Calu3 (cell line): ENCODE data around the gene AAK1. TPM values are rescaled to one million over a fixed set of nuclear protein-coding genes. Genes with fewer than 3 reads are reported as not detected.

Experiments
- BruUV-seq: library from RNA; stranded (reverse); fragments of 400-500 nt; replicated peaks from 2 replicates; lab custom pipeline; 2021; lab: Mats Ljungman, UMichigan
- CTCF ChIA-PET: fragments of 300-600 bp; sonication (Branson Sonifier 250); formaldehyde crosslinking; loops from one replicate; lab custom pipeline; 2022; ENCODE audit warnings: antibody characterized with exemption; lab: Charles Lee
- DNase-seq: peaks from one replicate; pipeline ENCODE4 v3.0.0; 2022
- H3K27ac Mint-ChIP-seq: one replicate; pipeline ENCODE4 v1.8.0; 2022; ENCODE audit warnings: mixed read lengths; ENCODE audit not compliant: unreplicated experiment
- H3K27me3 Mint-ChIP-seq: one replicate; pipeline ENCODE4 v1.8.0; 2022; ENCODE audit warnings: mixed read lengths; ENCODE audit not compliant: unreplicated experiment
- H3K36me3 Mint-ChIP-seq: one replicate; pipeline ENCODE4 v1.8.0; 2022; ENCODE audit warnings: mild to moderate bottlenecking, moderate library complexity, mixed read lengths; ENCODE audit not compliant: insufficient read depth, unreplicated experiment
- H3K4me1 Mint-ChIP-seq: one replicate; pipeline ENCODE4 v1.8.0; 2022; ENCODE audit warnings: mild to moderate bottlenecking, low read depth, mixed read lengths; ENCODE audit not compliant: unreplicated experiment
- H3K4me3 Mint-ChIP-seq: one replicate; pipeline ENCODE4 v1.8.0; 2022; ENCODE audit warnings: mild to moderate bottlenecking, low read depth, moderate library complexity, mixed read lengths; ENCODE audit not compliant: unreplicated experiment
- H3K9me3 Mint-ChIP-seq: one replicate; pipeline ENCODE4 v1.8.0; 2022; ENCODE audit warnings: low read depth, mixed read lengths; ENCODE audit not compliant: unreplicated experiment
- intact Hi-C: fragments of 100-400 bp; cut with micrococcal nuclease; formaldehyde crosslinking; loops from one replicate; pipeline ENCODE4 v1.10.0; 2022; ENCODE audit not compliant: unreplicated experiment
- total RNA-seq: library from RNA; stranded (reverse); gene quantifications from 2 replicates; pipeline ENCODE4 v1.2.3, GENCODE V29; 2022
- TF ChIP-seq, protein P1 (sequence below): fragments of 200-600 bp; IDR thresholded peaks from one replicate; pipeline ENCODE4 v1.8.0; 2022; ENCODE audit warnings: antibody characterized with exemption; ENCODE audit not compliant: unreplicated experiment

The AAK1 gene
- total RNA-seq, 1 experiment from 2014 or later, result 46.7 TPM

DNA sequence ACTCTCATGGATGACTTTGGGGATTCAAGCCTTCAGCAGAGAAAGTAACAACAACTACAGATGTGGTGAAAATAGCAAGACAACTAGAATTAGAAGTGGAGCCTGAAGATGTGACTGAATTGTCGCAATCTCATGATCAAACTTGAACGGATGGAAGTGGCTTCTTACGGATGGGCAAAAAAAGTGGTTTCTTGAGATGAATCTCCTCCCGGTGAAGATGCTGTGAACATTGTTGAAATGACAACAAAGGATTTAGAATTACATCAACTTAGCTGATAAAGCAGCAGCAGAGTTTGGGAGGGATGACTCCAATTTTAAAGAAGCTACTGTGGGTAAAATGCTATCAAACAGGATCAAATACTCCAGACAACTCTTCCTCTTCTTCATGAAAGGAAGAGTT lies 43.1 kb downstream of the AAK1 start:
- Mint-ChIP-seq H3K9me3 (no peaks in the 10 kb centered on the region), H3K36me3 (no peaks in the 10 kb centered on the region), H3K4me3 (no peak overlapping the region), H3K27me3 (no peaks in the 10 kb centered on the region), H3K27ac (no peak overlapping the region), H3K4me1 (peaks cover 45% of the 10 kb centered on the region)
- DNase-seq, result no peak
- CTCF ChIA-PET, result no interaction called here
- TF ChIP-seq, protein P1, sequence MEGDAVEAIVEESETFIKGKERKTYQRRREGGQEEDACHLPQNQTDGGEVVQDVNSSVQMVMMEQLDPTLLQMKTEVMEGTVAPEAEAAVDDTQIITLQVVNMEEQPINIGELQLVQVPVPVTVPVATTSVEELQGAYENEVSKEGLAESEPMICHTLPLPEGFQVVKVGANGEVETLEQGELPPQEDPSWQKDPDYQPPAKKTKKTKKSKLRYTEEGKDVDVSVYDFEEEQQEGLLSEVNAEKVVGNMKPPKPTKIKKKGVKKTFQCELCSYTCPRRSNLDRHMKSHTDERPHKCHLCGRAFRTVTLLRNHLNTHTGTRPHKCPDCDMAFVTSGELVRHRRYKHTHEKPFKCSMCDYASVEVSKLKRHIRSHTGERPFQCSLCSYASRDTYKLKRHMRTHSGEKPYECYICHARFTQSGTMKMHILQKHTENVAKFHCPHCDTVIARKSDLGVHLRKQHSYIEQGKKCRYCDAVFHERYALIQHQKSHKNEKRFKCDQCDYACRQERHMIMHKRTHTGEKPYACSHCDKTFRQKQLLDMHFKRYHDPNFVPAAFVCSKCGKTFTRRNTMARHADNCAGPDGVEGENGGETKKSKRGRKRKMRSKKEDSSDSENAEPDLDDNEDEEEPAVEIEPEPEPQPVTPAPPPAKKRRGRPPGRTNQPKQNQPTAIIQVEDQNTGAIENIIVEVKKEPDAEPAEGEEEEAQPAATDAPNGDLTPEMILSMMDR, result no peak
- BruUV-seq, result no TSS peak
- intact Hi-C loops, result loop anchor here (5.0 kb wide), 2 partner anchors 33 to 42 kb away; partner anchors contain the start of gene AAK1

DNA sequence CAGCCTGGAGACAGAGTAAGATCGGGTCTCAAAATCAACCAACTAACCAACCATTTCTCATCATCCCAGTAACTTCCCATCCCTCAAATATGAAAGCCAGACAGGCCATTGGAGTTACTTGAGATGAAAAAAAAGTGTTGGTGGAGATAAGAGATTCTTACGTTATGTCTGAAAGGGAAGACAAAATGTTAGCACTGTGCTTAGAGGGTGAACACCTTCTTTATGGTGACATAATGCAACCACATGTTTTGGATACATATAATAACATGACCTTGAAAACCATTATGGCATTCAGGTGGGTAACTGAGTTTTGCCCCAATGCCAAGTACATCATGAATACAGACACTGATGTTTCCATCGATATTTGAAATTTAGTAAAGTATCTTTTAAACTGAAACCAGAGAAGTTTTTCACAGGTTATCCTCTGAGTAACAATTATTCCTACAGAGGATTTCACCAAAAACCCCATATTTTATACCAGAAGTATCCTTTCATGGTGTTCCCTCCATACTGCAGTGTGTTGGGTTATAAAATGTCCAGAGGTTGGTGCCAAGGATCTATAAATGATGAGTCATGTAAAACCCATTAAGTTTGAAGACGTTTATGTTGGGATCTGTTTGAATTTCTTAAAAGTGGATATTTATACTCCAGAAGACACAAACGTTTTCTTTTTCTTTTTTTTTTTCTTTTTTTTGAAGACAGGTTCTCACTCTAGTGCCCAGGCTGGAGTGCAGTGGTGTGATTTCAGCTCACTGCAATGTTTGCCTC lies 45.5 kb downstream of the AAK1 start:
- Mint-ChIP-seq H3K4me3 (no peak overlapping the region), H3K36me3 (no peaks in the 10 kb centered on the region), H3K27me3 (no peaks in the 10 kb centered on the region), H3K4me1 (peaks cover 21% of the 10 kb centered on the region), H3K9me3 (no peaks in the 10 kb centered on the region), H3K27ac (no peak overlapping the region)
- intact Hi-C loops, result no loop called here
- CTCF ChIA-PET, result interaction anchor here (0.6 kb wide), 1 partner anchor 80 kb away, joined by 5 read pairs; no protein-coding TSS in a partner anchor
- TF ChIP-seq, protein P1, result no peak
- no peak for DNase-seq
- no TSS peak for BruUV-seq

- Mint-ChIP-seq H3K4me1 (peaks cover 19% of the 10 kb centered on the region), H3K4me3 (no peak overlapping the region), H3K36me3 (no peaks in the 10 kb centered on the region), H3K27me3 (no peaks in the 10 kb centered on the region), H3K27ac (no peak overlapping the region), H3K9me3 (no peaks in the 10 kb centered on the region)
- CTCF ChIA-PET, result no interaction called here
- BruUV-seq, result no TSS peak
- no peak for DNase-seq
- intact Hi-C loops, result no loop called here
- TF ChIP-seq, protein P1, result no peak
These were observed 46.4 kb downstream of the AAK1 start for GRCh38 chr2:69597105-69597504.

GRCh38 chr2:69594341-69594740 lies 49.2 kb downstream of the AAK1 start:
- Mint-ChIP-seq H3K4me1 (no peaks in the 10 kb centered on the region), H3K36me3 (no peaks in the 10 kb centered on the region), H3K27ac (no peak overlapping the region), H3K27me3 (no peaks in the 10 kb centered on the region), H3K9me3 (no peaks in the 10 kb centered on the region), H3K4me3 (no peak overlapping the region)
- DNase-seq, result no peak
- TF ChIP-seq, protein P1, result no peak
- CTCF ChIA-PET, result no interaction called here
- BruUV-seq, result no TSS peak
- intact Hi-C loops, result no loop called here
